Measurements from ENCODE around the gene SPHK2. TPM values are rescaled to one million over a fixed set of nuclear protein-coding genes. Genes with fewer than 3 reads are reported as not detected.

The SPHK2 gene, protein sequence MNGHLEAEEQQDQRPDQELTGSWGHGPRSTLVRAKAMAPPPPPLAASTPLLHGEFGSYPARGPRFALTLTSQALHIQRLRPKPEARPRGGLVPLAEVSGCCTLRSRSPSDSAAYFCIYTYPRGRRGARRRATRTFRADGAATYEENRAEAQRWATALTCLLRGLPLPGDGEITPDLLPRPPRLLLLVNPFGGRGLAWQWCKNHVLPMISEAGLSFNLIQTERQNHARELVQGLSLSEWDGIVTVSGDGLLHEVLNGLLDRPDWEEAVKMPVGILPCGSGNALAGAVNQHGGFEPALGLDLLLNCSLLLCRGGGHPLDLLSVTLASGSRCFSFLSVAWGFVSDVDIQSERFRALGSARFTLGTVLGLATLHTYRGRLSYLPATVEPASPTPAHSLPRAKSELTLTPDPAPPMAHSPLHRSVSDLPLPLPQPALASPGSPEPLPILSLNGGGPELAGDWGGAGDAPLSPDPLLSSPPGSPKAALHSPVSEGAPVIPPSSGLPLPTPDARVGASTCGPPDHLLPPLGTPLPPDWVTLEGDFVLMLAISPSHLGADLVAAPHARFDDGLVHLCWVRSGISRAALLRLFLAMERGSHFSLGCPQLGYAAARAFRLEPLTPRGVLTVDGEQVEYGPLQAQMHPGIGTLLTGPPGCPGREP
- total RNA-seq (2014; rRNA removed; shearing (Covaris generic)) = 39.8 and 50.3 TPM in 2 replicates
- polyA plus RNA-seq (2016; fragmentation: Nextera tagmentation; extraction: Ambion mirVana) = 18.3 TPM in 2 replicates
- long read RNA-seq, partial matches to known transcripts = 1 of 5 reads
- long read RNA-seq, other reads (novel, unspliced or antisense) = 3 of 5 reads

DNA sequence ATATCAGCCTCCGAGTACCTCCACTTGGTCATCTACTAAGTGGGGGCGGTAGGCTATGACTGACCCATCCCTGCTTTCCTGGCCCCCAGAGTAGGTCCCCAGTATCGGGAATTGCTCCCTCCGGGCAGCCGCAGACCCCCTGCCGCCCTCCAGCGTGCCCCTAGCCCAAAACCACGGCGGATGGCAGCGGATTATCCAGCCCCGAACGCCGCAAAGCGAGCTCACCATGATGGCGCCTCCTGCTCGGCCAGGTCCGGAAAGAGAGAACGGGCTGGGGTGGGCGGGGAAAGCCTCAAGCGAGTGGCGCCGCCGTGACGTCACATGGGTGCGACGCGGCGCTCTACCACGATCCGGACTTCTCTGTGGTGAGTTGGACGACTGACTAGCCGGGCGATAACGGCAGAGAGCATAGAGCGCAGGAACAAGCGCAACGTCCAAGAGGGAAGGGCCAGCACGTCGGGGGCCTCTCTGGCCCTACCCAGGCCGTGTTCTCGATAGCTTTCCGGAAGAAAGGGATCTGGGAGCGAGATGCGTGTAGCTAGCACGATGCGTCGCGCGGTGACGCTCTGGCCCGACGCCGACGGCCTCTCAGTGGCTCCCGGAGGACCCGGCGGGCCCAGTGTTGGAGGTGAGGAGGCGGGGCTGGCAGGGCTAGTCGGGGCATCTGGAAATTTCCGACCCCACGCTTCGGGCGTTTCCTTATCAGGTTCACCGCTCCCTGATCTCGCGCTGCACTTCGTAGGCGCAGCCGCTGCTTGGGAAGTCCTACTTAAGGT lies at the start of gene SPHK2, which contains the start of gene RPL18:
Gene SPHK2 (plus strand): TSS at position 591 of the 776 bp plus-strand sequence. CDS start 1,009 bp downstream, outside the sequence.
Gene RPL18 (minus strand): TSS at position 263 of the 776 bp plus-strand sequence. CDS start 35 bp downstream, at position 228.
- ATAC-seq (peak; percentile 66), DNase-seq (ENCODE audit: low spot score) (peak; percentile 98)
- Histone ChIP-seq H4K20me1 (replicated peaks; ENCODE audit: insufficient read depth) (peaks cover 21% of the 10 kb centered on the region), H3K36me3 (ENCODE audit: insufficient read depth) (peaks cover 32% of the 10 kb centered on the region), H3K27ac (ENCODE audit: low read depth) (peak within 1 kb of the TSS; percentile 99), H3F3A (replicated peaks; ENCODE audit: low read depth) (peaks cover 45% of the 10 kb centered on the region), H3K4me2 (peak within 1 kb of the TSS; percentile 99), H3K4me1 (ENCODE audit: insufficient read depth) (peaks cover 37% of the 10 kb centered on the region), H3K9me2 (ENCODE audit: insufficient read depth) (no peaks in the 10 kb centered on the region), H3K27me3 (ENCODE audit: insufficient read depth) (no peaks in the 10 kb centered on the region), H3K79me2 (replicated peaks; ENCODE audit: insufficient read depth) (peaks cover 40% of the 10 kb centered on the region), H3K4me3 (peak within 1 kb of the TSS; percentile 97), H2AFZ (peak within 1 kb of the TSS; percentile 15; the same call in 1 of the 2 replicates)
- Mint-ChIP-seq H3K4me1 (peaks cover 49% of the 10 kb centered on the region), H3K27ac (peak within 1 kb of the TSS; percentile 98), H3K9me3 (no peaks in the 10 kb centered on the region; the same call in 1 of the 3 replicates), H3K4me3 (peak within 1 kb of the TSS; percentile 93), H3K36me3 (ENCODE audit: low read depth) (peaks cover 50% of the 10 kb centered on the region), H3K27me3 (ENCODE audit: insufficient read depth, low read depth, poor library complexity) (peaks cover 35% of the 10 kb centered on the region)
- TF ChIP-seq, protein P1, sequence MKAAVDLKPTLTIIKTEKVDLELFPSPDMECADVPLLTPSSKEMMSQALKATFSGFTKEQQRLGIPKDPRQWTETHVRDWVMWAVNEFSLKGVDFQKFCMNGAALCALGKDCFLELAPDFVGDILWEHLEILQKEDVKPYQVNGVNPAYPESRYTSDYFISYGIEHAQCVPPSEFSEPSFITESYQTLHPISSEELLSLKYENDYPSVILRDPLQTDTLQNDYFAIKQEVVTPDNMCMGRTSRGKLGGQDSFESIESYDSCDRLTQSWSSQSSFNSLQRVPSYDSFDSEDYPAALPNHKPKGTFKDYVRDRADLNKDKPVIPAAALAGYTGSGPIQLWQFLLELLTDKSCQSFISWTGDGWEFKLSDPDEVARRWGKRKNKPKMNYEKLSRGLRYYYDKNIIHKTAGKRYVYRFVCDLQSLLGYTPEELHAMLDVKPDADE (IDR thresholded peaks at IDR 0.05) = peak; percentile 97
- no peak for TF ChIP-seq EZH2phosphoT487 (IDR thresholded peaks at IDR 0.05; ENCODE audit: unreplicated experiment)
- no peak for TF ChIP-seq ZNF114 (CRISPR knock-in tag; IDR thresholded peaks at IDR 0.05)
- peak; percentile 100 for TF ChIP-seq CREB1 (CRISPR knock-in tag; IDR thresholded peaks at IDR 0.05; ENCODE audit: low read depth)
- TF ChIP-seq, protein P2, sequence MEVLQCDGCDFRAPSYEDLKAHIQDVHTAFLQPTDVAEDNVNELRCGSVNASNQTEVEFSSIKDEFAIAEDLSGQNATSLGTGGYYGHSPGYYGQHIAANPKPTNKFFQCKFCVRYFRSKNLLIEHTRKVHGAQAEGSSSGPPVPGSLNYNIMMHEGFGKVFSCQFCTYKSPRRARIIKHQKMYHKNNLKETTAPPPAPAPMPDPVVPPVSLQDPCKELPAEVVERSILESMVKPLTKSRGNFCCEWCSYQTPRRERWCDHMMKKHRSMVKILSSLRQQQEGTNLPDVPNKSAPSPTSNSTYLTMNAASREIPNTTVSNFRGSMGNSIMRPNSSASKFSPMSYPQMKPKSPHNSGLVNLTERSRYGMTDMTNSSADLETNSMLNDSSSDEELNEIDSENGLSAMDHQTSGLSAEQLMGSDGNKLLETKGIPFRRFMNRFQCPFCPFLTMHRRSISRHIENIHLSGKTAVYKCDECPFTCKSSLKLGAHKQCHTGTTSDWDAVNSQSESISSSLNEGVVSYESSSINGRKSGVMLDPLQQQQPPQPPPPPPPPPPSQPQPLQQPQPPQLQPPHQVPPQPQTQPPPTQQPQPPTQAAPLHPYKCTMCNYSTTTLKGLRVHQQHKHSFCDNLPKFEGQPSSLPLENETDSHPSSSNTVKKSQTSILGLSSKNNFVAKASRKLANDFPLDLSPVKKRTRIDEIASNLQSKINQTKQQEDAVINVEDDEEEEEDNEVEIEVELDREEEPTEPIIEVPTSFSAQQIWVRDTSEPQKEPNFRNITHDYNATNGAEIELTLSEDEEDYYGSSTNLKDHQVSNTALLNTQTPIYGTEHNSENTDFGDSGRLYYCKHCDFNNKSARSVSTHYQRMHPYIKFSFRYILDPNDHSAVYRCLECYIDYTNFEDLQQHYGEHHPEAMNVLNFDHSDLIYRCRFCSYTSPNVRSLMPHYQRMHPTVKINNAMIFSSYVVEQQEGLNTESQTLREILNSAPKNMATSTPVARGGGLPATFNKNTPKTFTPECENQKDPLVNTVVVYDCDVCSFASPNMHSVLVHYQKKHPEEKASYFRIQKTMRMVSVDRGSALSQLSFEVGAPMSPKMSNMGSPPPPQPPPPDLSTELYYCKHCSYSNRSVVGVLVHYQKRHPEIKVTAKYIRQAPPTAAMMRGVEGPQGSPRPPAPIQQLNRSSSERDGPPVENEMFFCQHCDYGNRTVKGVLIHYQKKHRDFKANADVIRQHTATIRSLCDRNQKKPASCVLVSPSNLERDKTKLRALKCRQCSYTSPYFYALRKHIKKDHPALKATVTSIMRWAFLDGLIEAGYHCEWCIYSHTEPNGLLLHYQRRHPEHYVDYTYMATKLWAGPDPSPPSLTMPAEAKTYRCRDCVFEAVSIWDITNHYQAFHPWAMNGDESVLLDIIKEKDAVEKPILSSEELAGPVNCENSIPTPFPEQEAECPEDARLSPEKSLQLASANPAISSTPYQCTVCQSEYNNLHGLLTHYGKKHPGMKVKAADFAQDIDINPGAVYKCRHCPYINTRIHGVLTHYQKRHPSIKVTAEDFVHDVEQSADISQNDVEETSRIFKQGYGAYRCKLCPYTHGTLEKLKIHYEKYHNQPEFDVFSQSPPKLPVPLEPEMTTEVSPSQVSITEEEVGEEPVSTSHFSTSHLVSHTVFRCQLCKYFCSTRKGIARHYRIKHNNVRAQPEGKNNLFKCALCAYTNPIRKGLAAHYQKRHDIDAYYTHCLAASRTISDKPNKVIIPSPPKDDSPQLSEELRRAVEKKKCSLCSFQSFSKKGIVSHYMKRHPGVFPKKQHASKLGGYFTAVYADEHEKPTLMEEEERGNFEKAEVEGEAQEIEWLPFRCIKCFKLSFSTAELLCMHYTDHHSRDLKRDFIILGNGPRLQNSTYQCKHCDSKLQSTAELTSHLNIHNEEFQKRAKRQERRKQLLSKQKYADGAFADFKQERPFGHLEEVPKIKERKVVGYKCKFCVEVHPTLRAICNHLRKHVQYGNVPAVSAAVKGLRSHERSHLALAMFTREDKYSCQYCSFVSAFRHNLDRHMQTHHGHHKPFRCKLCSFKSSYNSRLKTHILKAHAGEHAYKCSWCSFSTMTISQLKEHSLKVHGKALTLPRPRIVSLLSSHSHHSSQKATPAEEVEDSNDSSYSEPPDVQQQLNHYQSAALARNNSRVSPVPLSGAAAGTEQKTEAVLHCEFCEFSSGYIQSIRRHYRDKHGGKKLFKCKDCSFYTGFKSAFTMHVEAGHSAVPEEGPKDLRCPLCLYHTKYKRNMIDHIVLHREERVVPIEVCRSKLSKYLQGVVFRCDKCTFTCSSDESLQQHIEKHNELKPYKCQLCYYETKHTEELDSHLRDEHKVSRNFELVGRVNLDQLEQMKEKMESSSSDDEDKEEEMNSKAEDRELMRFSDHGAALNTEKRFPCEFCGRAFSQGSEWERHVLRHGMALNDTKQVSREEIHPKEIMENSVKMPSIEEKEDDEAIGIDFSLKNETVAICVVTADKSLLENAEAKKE (CRISPR knock-in tag; IDR thresholded peaks at IDR 0.05) = no peak
- TF ChIP-seq JUNB (IDR thresholded peaks at IDR 0.05; ENCODE audit: unreplicated experiment) = peak; percentile 75
- peak; percentile 94 for TF ChIP-seq POLR2AphosphoS5 (IDR thresholded peaks at IDR 0.05; ENCODE audit: low read depth)

Measured in GM23338 (cell line).